ENCODE measurements around the gene ZPR1. TPM values are rescaled to one million over a fixed set of nuclear protein-coding genes. Genes with fewer than 3 reads are reported as not detected.

Gene ZPR1
- total and polyA plus RNA-seq, 2 of the 4 experiments (the other 2 are of a cell fraction), result 40.8 to 52.0 TPM

GRCh38 chr11:116814502-116814901, 26.7 kb upstream of the ZPR1 start:
- no peak overlapping the region for H2AFZ ChIP-seq (replicated peaks; ENCODE audit: low read length, poor library complexity)
- no peak overlapping the region for H2BK20ac ChIP-seq (ENCODE audit: low read depth, low read length)
- no peak overlapping the region for H3K4ac ChIP-seq (ENCODE audit: low read depth, low read length)
- peaks cover 3% of the 10 kb centered on the region for H3K9me3 ChIP-seq (ENCODE audit: control insufficient read depth, insufficient read depth, low read length)
- no TSS peak for BruUV-seq (replicated peaks)
- H3K4me2 ChIP-seq (ENCODE audit: low read depth, low read length), result no peak overlapping the region
- H3K27ac ChIP-seq (ENCODE audit: insufficient read depth, low read length), result no peak overlapping the region
- peaks cover 7% of the 10 kb centered on the region; the same call in 1 of the 2 replicates for H3K27me3 ChIP-seq (ENCODE audit: control insufficient read depth, insufficient read depth, low read length)
- H3K79me1 ChIP-seq (ENCODE audit: low read depth in 1 of 2, low read length in 2 of 2), result no peaks in the 10 kb centered on the region
- H4K20me1 ChIP-seq (ENCODE audit: insufficient read depth, low read length), result no peaks in the 10 kb centered on the region
- no peak overlapping the region for H4K91ac ChIP-seq (ENCODE audit: insufficient read depth, low read depth, low read length)
- no peak overlapping the region for H3K4me3 ChIP-seq (ENCODE audit: insufficient read depth, low read depth, low read length)
- H4K8ac ChIP-seq (ENCODE audit: low read depth in 2 of 2, low read length in 2 of 2), result no peak overlapping the region
- no peak for DNase-seq
- no peak overlapping the region for H2BK120ac ChIP-seq (ENCODE audit: low read depth, low read length)
- ChIA-PET CTCF (no interaction called here), POLR2A (ENCODE audit: unreplicated experiment) (no interaction called here)
- peaks cover 3% of the 10 kb centered on the region; the same call in 1 of the 2 replicates for H3K4me1 ChIP-seq (ENCODE audit: control insufficient read depth, insufficient read depth, low read length)
- no peak overlapping the region for H3K56ac ChIP-seq (ENCODE audit: extremely low read depth, insufficient read depth, low read length)
- WGBS, 2 experiments (ENCODE audit: extremely low coverage in 2 of 2, insufficient read length in 1 of 2), result no CpG with 5 or more reads among the region's 6 CpGs
- H3K14ac ChIP-seq (replicated peaks; ENCODE audit: low read depth, low read length), result no peak overlapping the region
- dilution Hi-C loops (cut with HindIII; ENCODE audit: low sequenced_read_pairs, unreplicated experiment), result no loop called here
- H4K5ac ChIP-seq (ENCODE audit: low read depth, low read length), result no peak overlapping the region
- TF ChIP-seq CEBPB (IDR thresholded peaks at IDR 0.05; ENCODE audit: low read depth, low read length), result no peak
- no peak for TF ChIP-seq NFE2L2 (IDR thresholded peaks at IDR 0.05; ENCODE audit: low read depth, low read length)
- no peak for TF ChIP-seq SMC3 (IDR thresholded peaks at IDR 0.05; ENCODE audit: low read depth, low read length)
- no peak for TF ChIP-seq CHD1 (IDR thresholded peaks at IDR 0.05; ENCODE audit: low read depth, low read length)
- TF ChIP-seq MAFK (IDR thresholded peaks at IDR 0.05; ENCODE audit: low read depth, low read length), result no peak
- no peak for TF ChIP-seq ELK1 (IDR thresholded peaks at IDR 0.05; ENCODE audit: borderline replicate concordance, low read depth, low read length)
- TF ChIP-seq FOS (IDR thresholded peaks at IDR 0.05; ENCODE audit: low read depth, low read length), result no peak
- TF ChIP-seq POLR2A (IDR thresholded peaks at IDR 0.05; ENCODE audit: low read depth, low read length), result no peak
- no peak for TF ChIP-seq MXI1 (IDR thresholded peaks at IDR 0.05; ENCODE audit: borderline replicate concordance, low read depth, low read length)
- no peak for TF ChIP-seq RAD21 (IDR thresholded peaks at IDR 0.05; ENCODE audit: low read length)
- TF ChIP-seq USF2 (IDR thresholded peaks at IDR 0.05; ENCODE audit: low read depth, low read length), result no peak
- no peak for TF ChIP-seq BHLHE40 (IDR thresholded peaks at IDR 0.05; ENCODE audit: low read depth, low read length)
- no peak for TF ChIP-seq MAZ (IDR thresholded peaks at IDR 0.05; ENCODE audit: borderline replicate concordance, low read depth, low read length)
- TF ChIP-seq RFX5 (IDR thresholded peaks at IDR 0.05; ENCODE audit: low read depth, low read length), result no peak
- H2AK9ac ChIP-seq (replicated peaks; ENCODE audit: low read depth, low read length, poor library complexity), result no peak overlapping the region
- H2AK5ac ChIP-seq (ENCODE audit: low read depth, low read length), result no peak overlapping the region
- H2BK15ac ChIP-seq (ENCODE audit: low read depth, low read length), result no peak overlapping the region
- no peak overlapping the region for H3K18ac ChIP-seq (ENCODE audit: low read depth, low read length)
- intact Hi-C loops (cut with micrococcal nuclease), result no loop called here
- no peak overlapping the region for H3K23ac ChIP-seq (ENCODE audit: low read depth, low read length)
- ATAC-seq (ENCODE audit: low read depth), result no peak
- no peak overlapping the region for H2BK5ac ChIP-seq (ENCODE audit: low read depth, low read length, poor library complexity, severe bottlenecking)
- H3K36me3 ChIP-seq (ENCODE audit: control insufficient read depth, insufficient read depth, low read length), result no peaks in the 10 kb centered on the region
- no peaks in the 10 kb centered on the region for H3K9me1 ChIP-seq (ENCODE audit: insufficient read depth, low read length)
- in situ Hi-C loops (cut with MboI; ENCODE audit: low sequenced_read_pairs), result no loop called here
- no peak overlapping the region for H3K9ac ChIP-seq (ENCODE audit: low read depth, low read length)
